T-helper 1 cell (primary cell): ENCODE measurements around the gene PPM1D.

ENCODE experiments used
- DNase-seq, 5 donors: peaks; one replicate each; pipeline ENCODE4 v3.0.0-alpha.2; 2012 to 2020

PPM1D gene

DNA sequence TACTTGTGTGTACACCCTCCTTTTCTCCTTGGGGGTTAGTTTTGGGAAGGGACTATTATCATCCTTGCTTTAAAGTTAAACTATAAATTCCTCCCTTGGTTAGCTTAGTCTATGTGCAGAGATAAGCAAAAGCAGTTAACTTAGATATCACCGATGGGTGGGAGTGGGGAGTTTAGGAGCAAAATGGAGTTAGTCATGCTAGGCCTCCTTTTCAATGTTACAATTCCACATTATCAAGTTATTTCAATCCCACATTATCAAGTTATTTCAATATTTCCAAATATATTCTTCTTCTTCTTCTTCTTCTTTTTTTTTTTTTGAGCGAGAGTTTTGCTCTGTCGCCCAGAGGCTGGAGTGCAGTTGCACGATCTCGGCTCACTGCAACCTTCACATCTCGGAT is 76.0 kb downstream of the PPM1D start:
- DNase-seq: no peak

GRCh38 chr17:60676758-60677307 is 76.8 kb downstream of the PPM1D start:
- no peak for DNase-seq

DNA sequence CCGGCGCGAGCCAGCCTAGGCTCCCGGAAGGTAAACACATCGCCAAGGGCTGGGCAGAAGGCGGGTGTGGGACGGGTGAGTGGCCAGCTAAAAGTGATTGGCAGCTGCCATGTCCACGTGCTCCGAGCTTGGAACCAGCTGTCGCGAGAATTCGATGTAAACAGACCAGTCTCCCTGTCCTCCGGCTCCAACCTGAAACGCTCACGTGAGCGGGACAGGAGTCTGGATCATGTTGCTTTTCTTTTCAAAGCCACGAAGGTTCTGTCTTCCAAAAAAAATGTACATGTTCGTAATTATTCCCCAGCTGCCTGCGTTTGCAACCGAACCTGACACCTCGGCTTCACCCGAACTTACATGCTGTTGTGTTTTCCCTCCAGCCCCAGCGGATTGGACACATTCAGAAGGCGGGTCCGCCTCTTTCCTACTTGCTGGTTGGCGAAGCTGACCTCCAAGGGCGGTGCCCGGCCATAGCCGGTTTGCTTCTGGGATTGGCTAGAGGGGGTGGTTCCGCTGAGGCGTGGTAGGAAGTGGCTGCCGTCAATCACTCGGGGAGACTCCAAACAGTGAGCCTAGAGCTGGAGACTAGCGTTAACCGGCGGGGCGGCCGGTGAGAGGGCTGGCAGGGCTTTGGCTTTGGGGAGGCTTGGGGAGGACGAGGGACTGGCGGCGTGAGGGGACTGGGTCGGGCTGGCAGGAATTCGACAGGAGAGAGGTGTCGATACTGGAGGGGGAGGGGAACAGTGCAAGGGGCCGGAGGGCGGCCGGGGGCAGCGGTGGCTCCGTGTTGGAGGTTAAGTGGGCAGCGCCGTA is 77.5 kb downstream of the PPM1D start, which contains the start of gene BCAS3:
Gene BCAS3, plus strand, starts transcription at position 544 of the 810 bp plus-strand sequence.
- DNase-seq: peak; percentile 91 to 98 (median 95)

- no peak for DNase-seq
Measured at GRCh38 chr17:60678118-60678444, 78.1 kb downstream of the PPM1D start.

DNA sequence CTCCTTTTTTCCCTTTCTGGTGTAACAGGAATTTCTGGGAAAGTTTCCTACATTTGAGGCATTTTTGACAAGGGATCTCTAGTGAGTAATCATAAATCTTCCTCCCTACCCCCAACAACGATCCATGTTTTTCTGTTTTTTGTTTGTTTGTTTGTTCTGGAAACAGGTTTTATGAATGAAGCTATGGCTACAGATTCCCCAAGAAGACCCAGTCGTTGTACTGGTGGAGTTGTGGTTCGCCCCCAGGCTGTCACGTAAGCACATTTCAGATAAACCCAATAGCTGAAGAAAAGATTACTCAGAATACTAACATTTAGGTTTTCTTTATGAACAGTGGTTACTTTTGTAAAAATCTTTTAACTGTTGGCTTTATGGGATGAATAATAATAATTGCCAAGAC is 79.3 kb downstream of the PPM1D start:
- DNase-seq: no peak

GRCh38 chr17:60680754-60681153 is 80.8 kb downstream of the PPM1D start:
- no peak for DNase-seq

DNA sequence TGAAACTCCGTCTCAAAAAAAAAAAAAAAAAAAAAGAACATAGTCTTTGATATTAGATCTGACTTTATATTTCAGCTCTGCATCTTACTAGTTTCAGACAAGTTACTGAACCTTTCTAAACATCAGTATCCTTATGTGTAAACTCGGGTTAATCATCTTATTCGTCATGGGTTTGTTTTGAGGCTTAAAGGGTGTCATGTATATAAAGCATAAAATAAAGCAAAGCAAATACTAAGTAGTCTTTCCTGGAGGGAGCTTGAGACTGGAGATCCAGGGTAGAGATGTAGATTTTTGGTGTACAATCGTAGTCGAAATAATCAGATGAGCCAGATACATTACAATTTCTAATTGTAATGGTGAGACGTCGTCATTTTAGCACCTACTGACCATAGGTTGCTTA is 85.4 kb downstream of the PPM1D start:
- no peak for DNase-seq

GRCh38 chr17:60695960-60696359 is 96.0 kb downstream of the PPM1D start:
- DNase-seq: no peak

DNA sequence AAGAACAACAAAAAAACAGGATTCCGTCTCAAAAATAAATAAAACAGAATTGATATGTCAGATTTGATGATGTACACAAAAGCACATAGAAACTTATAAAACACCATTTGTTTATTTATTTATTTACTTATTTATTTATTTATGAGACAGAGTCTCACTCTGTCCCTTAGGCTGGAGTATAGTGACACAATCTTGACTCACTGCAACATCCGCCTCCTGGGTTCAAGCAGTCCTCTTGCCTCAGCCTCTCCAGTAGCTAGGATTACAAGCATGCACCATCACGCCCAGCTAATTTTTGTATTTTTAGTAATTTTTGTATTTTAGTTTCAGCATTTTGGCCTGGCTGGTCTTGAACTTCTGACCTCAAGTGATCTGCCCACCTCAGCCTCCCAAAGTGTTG is 99.1 kb downstream of the PPM1D start:
- no peak for DNase-seq

DNA sequence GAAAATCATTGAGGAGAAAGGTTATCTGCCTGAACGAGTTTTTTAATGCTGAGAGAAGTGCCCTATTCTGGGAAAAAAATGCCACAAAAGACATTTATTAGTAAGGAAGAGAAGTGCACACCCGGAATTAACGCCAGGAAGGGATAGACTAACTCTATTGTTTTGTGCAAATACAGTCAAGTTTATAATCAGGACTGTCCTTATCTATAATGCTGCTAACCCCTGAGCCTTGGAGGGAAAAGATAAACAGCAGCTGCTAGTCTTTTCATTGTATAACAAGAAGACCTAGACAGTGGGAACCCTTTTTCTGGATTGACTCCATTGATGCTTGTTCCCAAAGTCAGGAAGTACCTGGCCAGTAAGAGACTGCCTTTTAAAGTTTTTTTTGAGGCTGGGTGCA is 104.2 kb downstream of the PPM1D start:
- no peak for DNase-seq

DNA sequence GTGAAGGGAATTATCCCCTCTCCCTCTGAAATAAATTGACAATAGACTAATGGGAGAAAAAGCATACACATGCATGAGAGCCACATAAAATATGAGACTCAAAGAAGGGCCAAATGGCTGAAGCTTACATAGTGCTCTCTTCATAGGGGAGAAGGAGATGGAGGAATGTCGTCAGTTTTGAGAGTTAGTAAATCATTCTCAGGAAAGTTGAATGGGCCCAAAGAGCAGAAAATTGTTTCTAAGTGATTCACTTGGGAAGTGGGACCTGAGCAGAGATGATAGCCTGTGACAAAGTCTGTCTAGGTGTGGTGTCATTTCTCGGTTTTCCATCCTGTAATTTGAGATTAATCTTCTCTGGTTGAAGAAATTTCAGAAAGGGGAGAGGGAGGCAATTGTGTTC is 112.7 kb downstream of the PPM1D start:
- no peak for DNase-seq

DNA sequence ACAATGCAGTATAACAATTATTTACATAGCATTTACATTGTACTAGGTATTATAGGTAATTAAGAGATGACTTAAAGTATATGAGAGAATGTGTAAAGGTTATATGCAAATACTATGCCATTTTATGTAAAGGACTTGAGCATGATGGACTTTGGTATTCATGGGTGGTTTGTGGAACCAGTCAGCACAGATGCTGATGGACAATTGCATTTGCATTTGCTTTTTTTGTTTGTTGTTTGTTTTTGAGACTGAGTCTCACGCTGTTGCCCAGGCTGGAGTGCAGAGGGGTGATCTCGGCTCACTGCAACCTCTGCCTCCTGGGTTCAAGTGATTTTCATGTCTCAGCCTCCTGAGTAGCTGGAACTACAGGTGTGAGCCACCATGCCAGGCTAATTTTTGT is 113.6 kb downstream of the PPM1D start:
- DNase-seq: no peak
